HCT116 (cell line): ENCODE results near the gene FOXN1. TPM values are rescaled to one million over a fixed set of nuclear protein-coding genes. Genes with fewer than 3 reads are reported as not detected.

Source experiments
- ATAC-seq: fragments of 200-7000 bp; cut with Tn5 transposase; 2 replicates; pipeline ENCODE4 v1.9.1; 2020; ENCODE audit warnings: mild to moderate bottlenecking, moderate library complexity
- BruUV-seq: library from RNA; stranded (reverse); fragments of 400-500 nt; replicated peaks from 2 replicates; lab custom pipeline; 2021; lab: Mats Ljungman, UMichigan
- CTCF ChIA-PET: fragments of 300-600 bp; sonication (Branson Sonifier 250); formaldehyde crosslinking; loops from one replicate; lab custom pipeline; 2021; ENCODE audit warnings: antibody characterized with exemption; lab: Charles Lee
- POLR2A ChIA-PET: fragments of 300-600, 350-600 bp; sonication (Branson Sonifier 250); formaldehyde crosslinking; loops from one replicate; lab custom pipeline; 2021; ENCODE audit warnings: antibody characterized with exemption; lab: Charles Lee
- RAD21 ChIA-PET, 2 experiments: fragments of 300-600 bp; sonication (Branson Sonifier 250); formaldehyde crosslinking; loops; one replicate each; lab custom pipeline; 2023; ENCODE audit warnings: low total read pairs in 2 of 2; ENCODE audit not compliant: uncharacterized antibody in 2 of 2, unreplicated experiment in 2 of 2, low non-redundant PET in 1 of 2; lab: Charles Lee
- DNase-seq: peaks from one replicate; pipeline ENCODE4 v3.0.0-alpha.2; 2010; ENCODE audit warnings: low read depth, low spot score
- H2AFZ ChIP-seq: fragments of 200-600 bp; shearing (Covaris generic), sonication (generic); 2 replicates; pipeline ENCODE4 v1.6.1; 2017; ENCODE audit warnings: low read depth, mixed run types, mixed read lengths, antibody characterized with exemption, low read length; ENCODE audit not compliant: poor library complexity, severe bottlenecking
- H3K27ac ChIP-seq: 2 replicates; pipeline ENCODE4 v1.5.1; 2012; ENCODE audit warnings: low read depth, low read length
- H3K27me3 ChIP-seq: fragments of 200-600 bp; sonication (generic); 2 replicates; pipeline ENCODE4 v1.6.1; 2016; ENCODE audit warnings: mixed run types, low read length, mixed read lengths; ENCODE audit not compliant: insufficient read depth
- H3K36me3 ChIP-seq, 2 experiments: fragments of 200-500 bp in 1 of 2; fragments of 200-600 bp in 1 of 2; sonication (Bioruptor generic) in 1 of 2; sonication (generic) in 1 of 2; 2 replicates each; pipeline versions ENCODE4 v1.5.1 to v1.6.1; 2014 to 2016; ENCODE audit warnings: low read length in 2 of 2, inconsistent platforms in 1 of 2, mixed read lengths in 1 of 2, mixed run types in 1 of 2; ENCODE audit not compliant: insufficient read depth in 2 of 2, control insufficient read depth in 1 of 2
- H3K4me1 ChIP-seq, 2 experiments: fragments of 200-600 bp in 1 of 2; sonication (generic) in 1 of 2; 2 replicates each; pipeline versions ENCODE4 v1.5.1 to v1.6.1; 2012 to 2017; ENCODE audit warnings: low read length in 2 of 2, inconsistent platforms in 1 of 2, mild to moderate bottlenecking in 1 of 2, mixed read lengths in 1 of 2, mixed run types in 1 of 2, moderate library complexity in 1 of 2; ENCODE audit not compliant: insufficient read depth in 2 of 2, control insufficient read depth in 1 of 2
- H3K4me2 ChIP-seq: fragments of 200-600 bp; sonication (generic); 2 replicates; pipeline ENCODE4 v1.6.1; 2017; ENCODE audit warnings: mixed run types, low read length, mixed read lengths
- H3K4me3 ChIP-seq, 2 experiments: fragments of 200-600 bp in 1 of 2; sonication (generic) in 1 of 2; replicated peaks in 1 of 2; 2 replicates each; pipeline ENCODE4 v1.5.1; 2011 to 2016; ENCODE audit warnings: low read length in 2 of 2, control low read depth in 1 of 2, low read depth in 1 of 2, mild to moderate bottlenecking in 1 of 2, mixed read lengths in 1 of 2, mixed run types in 1 of 2
- H3K79me2 ChIP-seq: fragments of 200-600 bp; sonication (generic); 2 replicates; pipeline ENCODE4 v1.6.1; 2017; ENCODE audit warnings: mild to moderate bottlenecking, mixed run types, low read length, moderate library complexity, mixed read lengths; ENCODE audit not compliant: insufficient read depth
- H3K9ac ChIP-seq: fragments of 200-600 bp; sonication (generic); 2 replicates; pipeline ENCODE4 v1.6.1; 2016; ENCODE audit warnings: low read length, mixed read lengths
- H3K9me2 ChIP-seq: fragments of 200-600 bp; sonication (generic), shearing (Covaris generic); 2 replicates; pipeline ENCODE4 v1.6.1; 2017; ENCODE audit warnings: mixed run types, mild to moderate bottlenecking, moderate library complexity; ENCODE audit not compliant: insufficient read depth
- H3K9me3 ChIP-seq, 2 experiments: fragments of 200-500 bp in 1 of 2; fragments of 200-600 bp in 1 of 2; sonication (Bioruptor generic) in 1 of 2; sonication (generic) in 1 of 2; 2 replicates each; pipeline ENCODE4 v1.6.1; 2014 to 2017; ENCODE audit warnings: low read length in 2 of 2, mixed read lengths in 2 of 2, inconsistent platforms in 1 of 2, low read depth in 1 of 2, mild to moderate bottlenecking in 1 of 2, mixed run types in 1 of 2, moderate library complexity in 1 of 2; ENCODE audit not compliant: control insufficient read depth in 1 of 2, insufficient read depth in 1 of 2
- H4K20me1 ChIP-seq: fragments of 200-600 bp; sonication (generic), shearing (Covaris generic); 2 replicates; pipeline ENCODE4 v1.6.1; 2017; ENCODE audit warnings: mixed run types, mild to moderate bottlenecking, moderate library complexity; ENCODE audit not compliant: insufficient read depth
- EZH2 ChIP-seq: fragments of 200-600 bp; sonication (generic); IDR thresholded peaks from 2 replicates; pipeline ENCODE4 v1.6.1; 2017; ENCODE audit warnings: antibody characterized with exemption, mixed run types
- POLR2A ChIP-seq: IDR thresholded peaks from 2 replicates; pipeline ENCODE4 v1.7.0; 2011; ENCODE audit warnings: borderline replicate concordance; ENCODE audit not compliant: insufficient read depth, insufficient read length; ENCODE audit errors: extremely low read depth
- POLR2AphosphoS5 ChIP-seq: IDR thresholded peaks from 2 replicates; pipeline ENCODE4 v1.6.1; 2011; ENCODE audit warnings: mild to moderate bottlenecking, low read depth, low read length, moderate library complexity
- SIN3A ChIP-seq: IDR thresholded peaks from 2 replicates; pipeline ENCODE4 v1.6.1; 2012; ENCODE audit warnings: low read depth
- SP1 ChIP-seq: IDR thresholded peaks from 2 replicates; pipeline ENCODE4 v1.6.1; 2012; ENCODE audit warnings: low read depth
- intact Hi-C: fragments of 100-400 bp; cut with micrococcal nuclease; formaldehyde crosslinking; loops from 2 replicates; pipeline ENCODE4 v1.10.0; 2022
- total RNA-seq: library from RNA; stranded (reverse); gene quantifications from one replicate; pipeline ENCODE4 v1.2.1, GENCODE V29; 2021; ENCODE audit not compliant: unreplicated experiment

Gene FOXN1
- total RNA-seq, 1 experiment from 2014 or later = not detected

- Histone ChIP-seq H3K27me3 (peaks cover 20% of the 10 kb centered on the region; the same call in 1 of the 2 replicates), H3K9ac (no peak overlapping the region), H4K20me1 (no peaks in the 10 kb centered on the region), H3K4me1 (no peaks in the 10 kb centered on the region), H3K27ac (no peak overlapping the region), H3K9me2 (no peaks in the 10 kb centered on the region), H3K4me3 (no peak overlapping the region), H2AFZ (no peak overlapping the region), H3K36me3 (no peaks in the 10 kb centered on the region), H3K79me2 (no peaks in the 10 kb centered on the region), H3K4me2 (no peak overlapping the region), H3K9me3 (no peaks in the 10 kb centered on the region)
- intact Hi-C loops = no loop called here
- DNase-seq (no peak), ATAC-seq (no peak)
- TF ChIP-seq SP1 = no peak
- BruUV-seq = no TSS peak
- POLR2A ChIA-PET = no interaction called here
- RAD21 ChIA-PET = no interaction called here
- CTCF ChIA-PET = no interaction called here
These were observed 33.2 kb upstream of the FOXN1 start for GRCh38 chr17:28472871-28473497.

- ATAC-seq (peak; percentile 58), DNase-seq (no peak)
- H3K36me3 ChIP-seq = no peaks in the 10 kb centered on the region
- no peak within 1 kb of the TSS for H2AFZ ChIP-seq
- CTCF ChIA-PET = no interaction called here
- no peaks in the 10 kb centered on the region for H3K9me2 ChIP-seq
- intact Hi-C loops = no loop called here
- peaks cover 17% of the 10 kb centered on the region; the same call in 1 of the 2 replicates for H3K27me3 ChIP-seq
- H4K20me1 ChIP-seq = no peaks in the 10 kb centered on the region
- H3K27ac ChIP-seq = no peak within 1 kb of the TSS
- no peaks in the 10 kb centered on the region for H3K79me2 ChIP-seq
- H3K4me1 ChIP-seq = no peaks in the 10 kb centered on the region
- H3K9me3 ChIP-seq = no peaks in the 10 kb centered on the region
- H3K4me2 ChIP-seq = no peak within 1 kb of the TSS
- RAD21 ChIA-PET = no interaction called here
- H3K9ac ChIP-seq = no peak within 1 kb of the TSS
- BruUV-seq = no TSS peak
- TF ChIP-seq SIN3A (no peak), POLR2A (no peak), POLR2AphosphoS5 (no peak), EZH2 (no peak)
- POLR2A ChIA-PET = no interaction called here
- H3K4me3 ChIP-seq = no peak within 1 kb of the TSS
These were observed 32.6 kb upstream of the FOXN1 start, which contains the start of gene SLC13A2 for GRCh38 chr17:28473542-28473941. Gene SLC13A2, plus strand, starts transcription at chr17:28473644. Its CDS starts 69 bp downstream, at chr17:28473713.
